HG03196 (cell line): Measurements from ENCODE around the gene LAMP1.
"Not testable (repeated sequence)": the region's sequence is repeated elsewhere in the genome, so short reads cannot be mapped to it uniquely, and the experiment has no call there.

Experiments
- ATAC-seq: cut with Tn5 transposase; IDR thresholded peaks from one replicate; pipeline ENCODE4 v1.9.1; 2021; ENCODE audit not compliant: unreplicated experiment

LAMP1 gene, protein sequence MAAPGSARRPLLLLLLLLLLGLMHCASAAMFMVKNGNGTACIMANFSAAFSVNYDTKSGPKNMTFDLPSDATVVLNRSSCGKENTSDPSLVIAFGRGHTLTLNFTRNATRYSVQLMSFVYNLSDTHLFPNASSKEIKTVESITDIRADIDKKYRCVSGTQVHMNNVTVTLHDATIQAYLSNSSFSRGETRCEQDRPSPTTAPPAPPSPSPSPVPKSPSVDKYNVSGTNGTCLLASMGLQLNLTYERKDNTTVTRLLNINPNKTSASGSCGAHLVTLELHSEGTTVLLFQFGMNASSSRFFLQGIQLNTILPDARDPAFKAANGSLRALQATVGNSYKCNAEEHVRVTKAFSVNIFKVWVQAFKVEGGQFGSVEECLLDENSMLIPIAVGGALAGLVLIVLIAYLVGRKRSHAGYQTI

DNA sequence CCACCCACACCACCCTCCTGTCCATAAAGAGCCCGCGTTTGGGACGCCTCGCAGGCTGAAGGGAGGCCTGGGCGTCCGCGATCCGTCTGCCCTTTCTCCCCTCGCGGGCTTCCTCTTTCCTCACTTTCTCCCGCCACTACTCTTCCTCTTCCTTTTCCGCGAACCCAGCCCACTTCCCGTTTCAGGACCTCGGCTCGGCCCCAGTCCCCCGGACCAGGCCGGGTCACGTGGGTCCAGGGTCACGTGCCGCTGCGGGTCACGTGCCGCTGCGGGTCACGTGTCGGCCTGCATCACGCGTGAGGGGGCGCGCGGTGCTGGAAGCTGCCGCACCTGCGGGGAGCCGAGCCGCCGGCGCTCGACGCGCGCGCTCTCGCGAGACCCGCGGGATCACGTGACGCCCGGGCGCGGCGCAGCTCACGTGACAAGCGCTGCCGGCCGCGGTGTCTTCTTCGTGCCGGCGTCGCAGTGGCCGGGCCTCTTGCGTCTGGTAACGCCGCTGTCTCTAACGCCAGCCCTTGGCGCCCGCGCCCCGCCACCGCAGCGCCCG, at the start of gene LAMP1:
Gene LAMP1 (plus strand): TSS at position 417 of the 547 bp plus-strand sequence. CDS start 196 bp downstream, outside the sequence.
- ATAC-seq = peak; percentile 82

DNA sequence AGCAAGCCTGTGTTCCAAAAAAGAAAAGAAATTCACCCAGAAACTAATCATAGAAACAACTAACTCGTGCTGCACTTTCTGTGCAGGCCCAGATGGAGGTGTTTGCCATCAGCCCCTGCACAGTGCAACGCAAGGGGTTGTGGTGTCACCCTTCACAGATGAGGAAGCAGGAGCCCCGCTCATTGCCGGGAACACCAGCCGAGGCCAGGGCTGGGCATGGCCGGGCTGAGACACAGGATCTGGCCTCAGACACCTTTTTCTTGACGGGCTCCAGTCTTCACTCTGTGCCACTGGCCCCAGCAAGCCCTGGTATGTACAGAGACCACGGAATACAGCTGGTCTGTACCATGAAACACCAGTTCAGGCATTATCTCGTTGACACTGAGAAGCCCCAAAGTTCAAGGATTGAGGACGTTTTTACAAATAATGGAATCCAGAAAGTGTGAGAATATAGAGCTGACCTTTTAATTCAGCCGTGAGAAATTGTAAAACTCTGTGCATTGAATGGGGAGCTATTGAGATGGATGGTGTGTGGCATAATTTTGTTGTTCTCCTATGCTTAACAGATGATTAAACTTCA, 44.4 kb upstream of the LAMP1 start:
- ATAC-seq = no peak

DNA sequence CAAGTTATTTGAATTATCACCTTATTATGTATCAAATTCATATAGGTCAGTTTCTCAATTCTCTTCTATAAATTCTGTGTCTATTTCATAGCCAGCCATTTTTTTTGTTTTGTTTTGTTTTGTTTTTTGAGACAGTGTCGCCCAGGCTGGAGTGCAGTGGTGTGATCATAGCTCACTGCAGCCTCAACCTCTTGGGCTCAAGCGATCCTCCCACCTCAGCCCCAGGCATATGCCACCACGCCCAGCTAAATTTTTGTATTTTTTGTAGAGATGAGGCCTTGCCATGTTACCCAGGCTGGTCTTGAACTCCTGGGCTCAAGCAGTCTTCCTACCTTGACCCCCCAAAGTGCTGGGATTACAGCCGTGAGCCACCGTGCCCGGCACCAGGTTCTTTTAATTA, 39.1 kb upstream of the LAMP1 start:
- not testable (repeated sequence) for ATAC-seq

DNA sequence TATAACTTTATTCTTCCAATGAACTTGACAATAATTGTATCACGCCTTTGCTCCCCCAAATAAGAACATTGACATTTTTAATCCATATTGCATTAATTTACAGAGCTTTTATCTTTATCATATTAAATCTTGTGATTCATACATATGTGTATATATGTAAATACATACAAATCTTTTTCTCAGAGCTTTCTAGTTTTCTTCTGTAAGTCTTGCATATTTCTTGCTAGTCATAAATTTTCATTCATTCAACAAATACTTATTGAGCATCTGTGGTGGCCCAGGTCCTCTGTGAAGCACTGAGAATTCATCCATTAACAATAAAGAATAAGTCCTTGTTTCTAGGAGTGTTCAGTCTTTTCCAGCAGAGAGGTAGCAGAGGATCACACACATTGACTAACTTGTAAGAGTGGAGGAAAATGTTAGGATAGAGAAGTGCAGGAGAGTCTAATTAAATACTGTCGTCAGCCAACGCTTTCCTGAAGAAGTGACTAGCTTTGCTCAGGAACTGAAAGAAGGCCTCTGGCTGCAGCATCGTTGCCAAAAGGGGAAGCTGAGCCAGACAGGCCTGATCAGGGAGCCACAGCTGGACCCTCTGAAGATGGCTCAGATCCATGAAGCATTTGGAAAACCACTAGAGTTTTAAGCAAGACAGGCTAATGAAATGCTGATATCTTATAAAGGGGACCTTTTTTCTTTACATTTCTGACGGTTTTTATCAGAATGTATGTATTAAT, 38.6 kb upstream of the LAMP1 start:
- ATAC-seq = no peak

DNA sequence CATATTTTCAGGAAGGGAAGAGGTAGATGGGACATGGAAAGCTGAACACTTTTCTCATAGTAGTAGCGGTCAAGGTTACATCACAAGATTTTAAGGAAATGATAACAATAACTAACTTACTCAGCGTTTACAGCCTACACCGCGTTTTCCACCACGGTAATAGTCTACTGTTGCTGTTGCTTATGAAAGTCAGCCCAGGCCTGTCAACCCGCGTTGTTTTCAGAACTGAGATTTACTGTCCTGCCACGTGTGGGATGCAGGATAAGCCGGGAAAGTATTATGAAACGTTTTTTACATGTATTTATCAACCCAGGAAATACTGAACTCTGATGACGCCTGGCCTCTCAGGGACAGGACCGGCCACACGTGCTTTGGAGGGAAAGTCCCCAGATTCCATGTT, 36.0 kb upstream of the LAMP1 start:
- no peak for ATAC-seq

DNA sequence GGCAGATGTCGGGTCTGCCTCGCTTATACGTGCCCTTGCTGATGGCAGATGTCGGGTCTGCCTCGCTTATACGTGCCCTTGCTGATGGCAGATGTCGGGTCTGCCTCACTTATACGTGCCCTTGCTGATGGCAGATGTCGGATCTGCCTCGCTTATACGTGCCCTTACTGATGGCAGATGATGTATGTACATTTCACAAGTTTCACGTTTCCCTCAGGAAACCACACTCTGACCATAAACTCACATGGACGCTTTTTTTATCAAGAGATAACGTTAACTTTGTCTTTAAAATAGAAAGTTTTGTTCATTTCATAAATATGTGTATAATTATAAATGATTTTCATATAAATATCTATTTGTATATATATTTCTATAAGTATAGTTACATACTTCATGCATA, 34.0 kb upstream of the LAMP1 start:
- not testable (repeated sequence) for ATAC-seq

DNA sequence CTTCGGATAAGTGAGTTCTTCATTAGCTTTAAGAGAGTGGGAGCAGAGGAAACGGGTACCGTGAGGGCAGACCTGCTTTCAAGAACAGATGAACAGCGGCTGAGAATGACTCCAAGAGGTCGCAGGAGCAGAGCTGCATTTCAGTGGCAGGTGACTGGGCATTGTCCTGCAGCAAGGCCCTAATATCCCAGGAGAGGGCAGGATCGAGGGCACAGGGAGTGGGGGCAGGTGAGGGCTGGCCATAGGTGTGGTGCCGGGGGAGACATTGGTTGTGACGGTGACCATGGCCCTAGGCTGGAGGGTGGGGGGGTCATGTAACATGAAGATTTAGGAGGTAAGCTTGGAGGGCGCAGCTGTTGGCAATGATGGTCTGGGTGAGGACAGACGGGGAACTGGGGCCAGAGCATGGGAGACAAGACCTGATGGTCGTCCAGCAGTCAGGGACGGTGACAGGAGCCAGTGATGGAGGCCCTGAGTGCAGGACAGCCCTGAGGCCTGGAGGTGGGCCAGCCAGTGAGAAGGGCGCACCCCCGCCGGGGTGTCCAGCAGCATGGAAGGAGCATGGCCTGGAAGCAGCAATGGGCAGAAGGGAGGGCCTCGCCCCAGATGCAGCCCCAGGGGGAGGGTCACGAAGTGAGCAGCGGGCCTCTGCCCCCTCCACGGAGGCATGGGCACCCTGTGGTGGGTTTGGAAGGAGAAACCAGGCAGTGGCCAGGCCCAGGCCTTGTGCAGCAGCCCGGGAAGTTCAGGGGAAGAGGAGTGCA, 29.2 kb upstream of the LAMP1 start:
- ATAC-seq = no peak

DNA sequence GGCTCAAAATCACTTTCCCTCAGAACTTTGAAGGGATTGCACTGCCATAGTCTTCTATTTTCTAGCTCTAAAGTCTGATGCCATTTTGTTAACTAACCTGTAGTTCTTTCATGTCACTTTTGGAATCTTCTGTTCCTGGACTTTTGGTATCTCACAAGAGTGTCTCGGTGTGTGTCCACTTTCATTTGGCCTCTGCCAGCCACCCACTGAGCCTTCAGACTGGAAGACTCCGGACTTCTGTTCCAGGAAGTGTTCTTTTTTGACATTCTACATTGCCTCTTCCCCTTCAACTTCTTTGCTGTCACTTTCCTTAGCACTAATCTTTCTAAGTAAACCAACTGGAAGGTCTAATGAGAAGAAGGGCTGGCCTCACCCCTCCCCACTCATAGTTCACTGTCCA, 25.0 kb upstream of the LAMP1 start:
- no peak for ATAC-seq

DNA sequence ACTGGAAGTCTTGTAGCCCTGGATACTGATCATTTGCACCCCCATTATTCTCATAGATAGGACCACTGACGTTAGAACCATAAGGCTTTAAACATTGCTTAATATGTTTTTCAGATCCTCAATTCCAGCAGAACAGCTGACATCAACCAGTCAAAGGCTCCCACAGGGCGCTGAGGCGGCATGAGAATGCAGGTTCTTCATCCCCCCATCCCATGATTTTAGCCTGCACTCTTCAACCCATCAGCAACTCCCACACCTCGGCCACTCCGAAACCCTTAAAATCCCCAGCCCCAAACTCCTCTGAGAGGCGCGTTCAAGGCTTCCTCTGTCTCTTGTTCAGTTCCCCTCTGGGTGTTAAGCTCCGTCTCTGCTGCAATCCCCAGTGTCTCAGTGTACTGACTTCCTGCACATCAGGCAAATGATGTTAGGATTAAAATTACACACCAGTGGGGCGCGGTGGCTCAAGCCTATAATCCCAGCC, 24.3 kb upstream of the LAMP1 start:
- ATAC-seq = no peak

DNA sequence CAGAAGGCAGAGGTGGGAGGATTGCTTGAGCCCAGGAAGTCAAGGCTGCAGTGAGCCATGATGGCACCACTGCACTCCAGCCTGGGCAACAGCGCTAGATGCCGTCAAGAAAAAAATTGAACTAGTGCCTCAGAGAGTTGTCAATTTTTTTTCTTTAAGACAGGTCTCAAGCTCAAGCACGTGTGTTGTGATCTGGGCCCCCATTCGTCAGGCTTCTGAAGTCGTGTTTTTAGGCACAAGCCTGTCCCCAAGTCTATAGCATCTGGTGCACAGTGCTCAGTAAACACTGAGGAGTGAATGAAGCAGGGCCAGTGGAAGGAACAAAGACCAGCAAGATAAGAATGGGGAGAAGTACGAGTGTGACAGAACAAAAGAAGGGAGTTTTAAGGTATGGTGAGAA, 23.7 kb upstream of the LAMP1 start:
- ATAC-seq = no peak

DNA sequence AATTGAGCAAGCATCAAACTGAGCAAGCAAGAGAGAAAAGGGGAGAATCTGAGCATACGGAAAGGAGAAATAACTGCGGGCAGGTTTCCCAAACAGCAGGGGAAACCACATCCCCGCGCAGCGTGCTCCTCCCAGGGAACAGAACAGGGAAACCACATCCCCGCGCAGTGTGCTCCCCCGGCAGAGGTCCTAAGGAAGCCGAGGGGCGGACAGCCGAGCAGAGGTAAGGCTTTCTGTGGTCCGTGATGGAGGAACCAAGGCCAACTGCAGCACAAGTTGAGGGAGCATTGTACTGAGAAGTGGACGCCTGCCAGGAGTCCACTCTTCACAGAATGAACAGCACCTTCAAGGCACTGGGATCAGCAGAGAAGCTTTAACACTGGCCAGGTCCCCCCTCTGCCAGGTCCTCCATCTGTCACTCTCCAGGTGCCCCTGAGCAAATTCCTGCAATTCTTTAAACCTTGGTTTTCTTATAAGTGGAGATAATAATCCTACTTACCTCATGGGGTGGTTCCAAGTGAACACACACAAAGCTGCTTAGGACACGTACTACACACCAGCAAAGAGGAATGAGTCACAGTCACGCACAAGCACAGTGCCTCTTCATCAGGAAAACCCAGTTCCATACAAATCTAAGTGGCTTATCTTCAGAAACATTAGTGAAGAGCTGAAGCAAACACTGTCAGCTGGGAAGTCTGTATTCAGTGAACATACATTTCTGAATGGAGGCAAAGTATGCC, 23.0 kb upstream of the LAMP1 start:
- no peak for ATAC-seq

DNA sequence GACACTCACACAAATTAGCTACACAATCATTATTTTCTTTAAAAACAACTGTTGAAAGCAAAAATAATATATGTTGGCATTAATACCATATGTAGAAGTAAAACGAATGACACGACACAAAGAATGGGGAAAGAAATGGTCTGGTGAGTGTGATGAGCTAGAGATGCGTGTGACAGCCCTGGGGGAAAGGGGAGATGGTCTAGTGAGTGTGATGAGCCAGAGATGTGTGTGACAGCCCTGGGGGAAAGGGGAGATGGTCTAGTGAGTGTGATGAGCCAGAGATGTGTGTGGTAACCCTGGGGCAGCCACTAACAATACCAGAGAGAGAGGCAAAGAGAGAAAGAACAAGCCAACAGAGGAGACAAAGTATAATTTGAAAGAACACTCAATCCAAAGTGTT, 22.3 kb upstream of the LAMP1 start:
- no peak for ATAC-seq

DNA sequence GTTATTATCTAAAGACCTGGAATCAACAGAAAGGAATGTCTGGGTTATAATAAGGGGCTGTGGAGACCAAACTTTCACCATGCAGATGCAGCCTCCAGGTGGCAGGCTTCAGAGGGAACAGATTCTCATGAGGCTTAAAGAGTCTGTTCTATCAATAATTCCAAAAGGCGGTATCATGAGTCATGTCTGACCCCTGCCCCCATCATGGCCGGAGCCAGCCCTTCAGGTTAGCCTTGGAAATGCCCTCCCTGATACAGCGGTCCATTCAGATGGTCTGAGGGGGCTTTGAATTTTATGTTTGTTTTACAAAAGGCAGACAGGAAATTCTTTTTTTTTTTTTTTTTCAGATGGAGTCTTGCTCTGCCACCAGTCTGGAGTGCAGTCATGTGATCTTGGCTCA, 21.7 kb upstream of the LAMP1 start:
- ATAC-seq = no peak

DNA sequence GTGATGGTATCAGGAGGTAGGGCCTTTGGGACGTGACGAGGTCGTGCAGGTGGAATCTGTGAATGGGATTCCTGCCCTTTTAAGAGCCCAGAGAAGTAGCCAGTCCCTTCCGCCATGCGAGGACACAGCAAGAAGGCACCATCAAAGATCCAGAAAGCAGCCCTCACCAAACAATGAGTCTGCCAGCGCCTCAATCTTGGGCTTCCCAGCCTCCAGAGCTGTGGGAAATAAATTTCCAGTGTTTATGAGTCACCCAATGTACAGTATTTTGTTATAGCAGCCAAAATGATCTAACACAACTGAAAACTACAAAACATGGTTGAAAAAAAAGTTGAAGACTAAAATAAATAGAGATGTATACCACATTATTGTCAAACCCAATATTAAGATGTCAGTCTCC, 16.9 kb upstream of the LAMP1 start:
- ATAC-seq = no peak

DNA sequence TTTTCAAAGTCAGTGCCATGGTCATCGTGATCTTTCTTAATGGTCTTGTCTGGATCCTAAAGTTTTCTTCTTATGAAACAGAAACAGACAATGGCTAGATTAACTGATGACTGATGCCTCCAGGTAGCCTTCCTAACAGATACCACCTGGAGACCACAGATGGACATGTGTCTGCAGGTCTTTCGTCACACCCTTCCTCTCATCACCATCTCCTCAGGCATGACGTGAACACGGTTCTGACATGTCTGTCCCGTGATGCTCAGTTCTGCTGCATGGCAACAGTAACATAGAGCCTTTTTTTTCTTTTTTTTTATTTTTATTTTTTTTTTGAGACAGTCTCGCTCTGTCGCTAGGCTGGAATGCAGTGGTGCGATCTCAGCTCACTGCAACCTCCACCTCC, 13.1 kb upstream of the LAMP1 start:
- no peak for ATAC-seq

DNA sequence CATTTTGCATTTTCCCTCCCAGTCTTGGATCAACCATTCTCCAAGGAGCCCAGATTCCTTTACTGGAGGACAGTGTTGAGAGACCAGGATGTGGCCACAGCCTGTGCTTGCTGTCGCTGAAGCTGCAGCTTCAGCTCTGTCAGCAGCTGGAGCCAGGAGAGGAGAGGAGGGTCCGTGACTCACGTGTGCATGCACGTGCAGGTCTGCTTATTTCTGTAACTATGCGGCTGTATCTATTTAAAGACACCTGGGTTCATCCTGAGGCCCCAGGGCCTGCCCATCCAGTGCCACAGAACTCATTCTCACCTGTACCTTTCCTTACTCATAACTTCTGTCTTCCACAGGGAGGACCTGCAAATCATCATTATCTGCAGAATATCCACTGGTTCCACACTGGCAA, 8.2 kb upstream of the LAMP1 start:
- no peak for ATAC-seq

DNA sequence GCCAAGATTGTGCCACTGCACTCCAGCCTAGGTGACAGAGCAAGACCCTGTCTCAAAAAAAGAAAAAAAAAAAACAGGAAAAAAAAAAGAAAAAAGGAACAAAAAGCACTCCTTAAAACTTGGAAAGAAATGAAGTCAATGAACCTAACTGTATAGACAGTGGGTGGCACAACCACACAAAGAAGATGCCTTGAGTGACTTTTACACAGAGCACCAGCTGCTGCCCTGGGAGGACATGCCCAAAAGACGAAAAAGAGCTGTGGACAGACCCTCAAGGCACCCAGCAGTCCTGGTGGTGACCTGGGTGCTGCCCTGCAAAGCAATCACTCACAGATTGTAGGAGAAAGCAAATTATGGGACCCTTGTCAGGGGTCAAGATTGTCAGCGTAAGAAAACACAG, 5.9 kb upstream of the LAMP1 start:
- no peak for ATAC-seq

DNA sequence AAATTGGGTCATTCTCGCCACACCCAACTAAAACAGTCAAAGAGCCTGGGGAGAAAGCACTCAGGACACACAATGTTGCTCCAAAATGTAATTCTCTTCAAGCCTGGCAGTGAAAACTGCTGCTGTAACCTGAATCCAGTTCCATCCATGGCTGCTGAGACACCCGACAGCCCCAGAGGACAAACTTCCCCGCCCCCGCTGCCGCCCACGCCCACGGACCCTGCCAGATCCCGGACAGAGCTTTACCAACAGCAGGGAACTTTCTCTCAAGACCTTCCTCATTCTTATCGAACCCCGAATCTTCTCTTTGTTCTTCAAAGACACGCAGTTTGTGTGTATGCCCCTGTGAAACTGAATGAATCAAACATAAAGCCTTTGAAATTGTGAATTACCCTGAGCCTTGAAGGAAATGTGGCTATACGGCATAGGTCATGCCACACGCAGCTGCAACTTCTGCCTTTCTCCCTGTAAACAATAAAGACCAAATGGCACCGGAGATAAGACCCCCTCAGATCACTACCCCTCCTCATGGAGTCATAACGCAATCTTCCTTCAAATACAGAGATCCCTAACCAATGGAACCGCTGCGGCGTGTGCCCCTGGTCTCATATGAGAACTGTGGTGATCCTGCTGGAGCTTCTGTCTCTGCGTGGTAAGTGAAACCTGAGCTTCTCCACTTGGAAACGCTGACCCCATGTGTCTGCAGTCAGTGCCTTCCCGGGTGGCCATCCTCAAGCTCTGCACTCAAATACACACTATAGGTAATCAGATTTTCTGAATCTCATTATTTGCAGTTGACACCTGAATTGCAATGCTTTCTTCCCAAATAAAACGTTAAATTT, 4.8 kb upstream of the LAMP1 start:
- ATAC-seq = no peak

DNA sequence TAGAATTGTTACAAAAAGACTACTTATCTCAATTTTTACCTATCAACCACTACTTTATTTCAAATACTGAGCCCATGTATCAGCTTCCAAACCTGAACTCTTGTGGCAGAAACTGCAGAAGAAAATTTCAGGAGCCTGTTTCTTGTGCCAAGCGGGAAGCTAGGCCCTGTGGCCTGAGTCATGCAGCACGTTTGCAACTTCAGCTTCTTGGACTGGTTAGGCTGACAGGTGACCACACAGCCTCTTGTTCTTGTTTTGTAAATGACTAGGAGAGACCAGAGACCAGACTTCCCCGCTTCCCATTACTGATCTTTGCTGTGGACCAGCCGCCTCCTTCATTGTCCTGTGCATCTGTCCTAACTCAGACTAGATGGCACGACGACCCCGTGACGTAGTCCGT, 3.4 kb upstream of the LAMP1 start:
- ATAC-seq = no peak
